Subcutaneous adipose tissue (tissue), 4 donors: Measurements from ENCODE around the gene DTNB. TPM values are rescaled to one million over a fixed set of nuclear protein-coding genes. Genes with fewer than 3 reads are reported as not detected.

Source experiments
- CTCF ChIP-seq: fragments of 450-650 bp; IDR thresholded peaks from one replicate; pipeline ENCODE4 v1.5.1; 2016; ENCODE audit warnings: low read depth, mild to moderate bottlenecking, control low read depth, antibody characterized with exemption, moderate library complexity
- total RNA-seq, 4 donors: library from RNA; depleted of rRNA; stranded (reverse); fragments of >200 nt; gene quantifications; one replicate each; pipeline ENCODE4 v1.1.0, GENCODE V29; 2016

DTNB gene
- total RNA-seq, 4 donors from 2014 or later = 4.6 to 11.6 (median 7.3) TPM

- no peak for TF ChIP-seq CTCF
Observed at GRCh38 chr2:25493207-25493606, 180.2 kb downstream of the DTNB start.

GRCh38 chr2:25492726-25493125 is 180.7 kb downstream of the DTNB start:
- no peak for TF ChIP-seq CTCF

- no peak for TF ChIP-seq CTCF
Observed at GRCh38 chr2:25491966-25492532, 181.3 kb downstream of the DTNB start.

GRCh38 chr2:25491003-25491696 is 182.2 kb downstream of the DTNB start:
- no peak for TF ChIP-seq CTCF

GRCh38 chr2:25490217-25490616 is 183.2 kb downstream of the DTNB start:
- no peak for TF ChIP-seq CTCF

GRCh38 chr2:25489631-25490030 is 183.7 kb downstream of the DTNB start:
- no peak for TF ChIP-seq CTCF

GRCh38 chr2:25483607-25484266 is 189.6 kb downstream of the DTNB start:
- TF ChIP-seq CTCF = no peak
